GM21737 (cell line): Measurements from ENCODE around the gene ANGEL2.
"Not testable (repeated sequence)": the region's sequence is repeated elsewhere in the genome, so short reads cannot be mapped to it uniquely, and the experiment has no call there.

ENCODE experiments used
- ATAC-seq: cut with Tn5 transposase; IDR thresholded peaks from one replicate; pipeline ENCODE4 v1.9.1; 2021; ENCODE audit warnings: mild to moderate bottlenecking, moderate library complexity; ENCODE audit not compliant: unreplicated experiment

The ANGEL2 gene

DNA sequence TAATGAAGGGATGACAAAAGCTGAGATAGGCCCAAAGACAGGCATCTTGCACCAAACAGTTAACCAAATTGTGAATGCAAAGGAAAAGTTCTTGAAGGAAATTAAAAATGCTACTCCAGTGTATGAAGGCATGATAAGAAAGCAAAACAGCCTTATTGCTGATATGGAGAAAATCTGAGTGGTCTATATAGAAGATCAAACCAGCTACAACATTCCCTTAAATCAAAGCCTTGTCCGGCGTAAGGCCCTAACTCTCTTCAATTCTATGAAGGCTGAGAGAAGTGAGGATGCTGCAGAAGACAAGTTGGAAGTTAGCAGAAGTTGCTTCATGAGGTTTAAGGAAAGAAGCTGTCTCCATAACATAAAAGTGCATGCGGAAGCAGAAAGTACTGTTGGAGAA, 4.3 kb upstream of the ANGEL2 start:
- no peak for ATAC-seq

DNA sequence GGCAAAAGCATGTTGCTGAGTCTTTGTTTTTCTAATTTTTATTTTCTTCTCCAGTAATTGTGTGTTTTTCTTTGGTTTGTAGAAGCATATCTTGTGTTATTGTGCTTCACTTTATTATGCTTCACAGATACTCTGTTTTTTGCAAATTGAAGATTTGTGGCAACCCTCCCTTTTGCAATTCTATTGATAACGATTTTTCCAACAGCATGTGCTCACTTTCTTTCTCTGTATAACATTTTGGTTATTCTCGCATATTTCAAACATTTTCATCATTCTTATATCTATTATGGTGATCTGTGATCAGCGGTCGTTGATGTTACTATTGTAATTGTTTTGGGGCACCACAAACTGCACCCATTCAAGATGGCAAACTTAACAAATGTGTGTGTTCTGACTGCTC, 3.8 kb upstream of the ANGEL2 start:
- ATAC-seq = no peak

DNA sequence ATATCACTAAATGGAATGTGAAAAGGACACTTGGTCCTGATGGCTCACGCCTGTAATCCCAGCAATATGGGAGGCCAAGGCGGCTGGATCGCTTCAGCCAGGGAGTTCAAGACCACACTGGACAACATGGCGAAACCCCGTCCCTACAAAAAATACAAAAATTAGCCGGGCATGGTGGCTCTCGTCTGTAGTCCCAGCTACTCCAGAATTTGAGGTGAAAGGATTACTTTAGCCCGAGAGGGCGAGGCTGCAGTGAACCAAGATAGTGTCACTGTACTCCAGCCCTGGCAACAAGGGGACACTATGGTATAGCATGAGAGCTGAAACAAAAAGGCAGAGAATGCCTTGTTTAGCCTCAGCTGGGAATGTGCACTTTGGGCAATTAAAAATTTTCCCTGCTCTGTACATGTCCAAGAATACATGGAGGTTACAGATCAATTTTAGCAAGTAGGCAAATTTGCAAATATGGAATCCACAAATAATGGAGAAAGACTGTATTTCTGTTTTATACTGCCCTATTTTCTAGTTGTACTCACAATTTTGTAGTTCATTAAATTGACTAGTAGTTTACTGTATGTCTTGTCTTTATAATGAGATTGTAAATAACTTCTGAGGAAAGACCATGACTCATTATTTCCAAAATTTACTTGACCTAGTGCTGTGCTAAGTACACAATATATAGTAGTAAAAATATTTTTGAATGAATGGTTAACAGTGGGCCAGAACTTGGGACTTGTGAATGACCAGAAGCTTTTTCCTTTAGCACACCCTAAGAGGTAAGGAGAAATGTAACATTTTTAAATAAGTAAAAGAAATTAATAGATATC, 2.0 kb upstream of the ANGEL2 start:
- no peak for ATAC-seq

DNA sequence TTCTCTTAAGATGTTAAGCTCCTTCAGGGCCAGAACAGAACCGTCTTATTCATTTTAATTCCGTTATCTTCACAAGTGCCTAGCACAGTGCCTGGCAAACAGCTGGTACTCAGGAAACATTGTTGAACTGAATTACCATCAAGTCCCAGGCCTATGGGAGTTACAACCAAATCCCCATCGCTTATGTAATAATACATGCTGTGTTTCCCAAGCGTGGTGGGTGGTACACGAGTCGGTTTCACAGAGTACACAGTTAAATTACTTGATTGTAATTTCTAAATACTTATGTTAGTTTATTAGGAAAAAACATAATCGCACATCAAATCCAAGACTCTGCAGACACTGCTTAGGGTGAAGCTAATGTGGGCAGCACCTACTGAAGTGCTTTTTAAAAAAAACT, 1.0 kb downstream of the ANGEL2 start:
- ATAC-seq = no peak

DNA sequence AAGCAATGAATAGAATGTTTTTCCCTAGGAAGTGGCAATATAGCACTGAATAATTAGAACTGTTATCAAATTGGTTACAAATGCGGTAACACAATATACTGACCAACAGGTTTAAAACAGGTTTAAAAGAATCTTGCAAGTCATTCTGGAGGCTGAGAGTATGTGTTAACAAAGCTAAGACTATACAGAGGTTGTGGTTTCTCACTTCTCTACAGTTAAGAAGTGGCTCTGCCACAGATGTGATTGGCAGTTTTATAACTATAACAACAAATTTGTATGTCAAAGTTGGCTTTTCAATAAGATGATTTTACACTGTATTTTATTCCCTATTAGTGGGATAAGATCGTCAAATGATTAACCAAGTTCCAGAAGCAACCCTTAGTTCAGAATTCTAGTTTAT, 7.1 kb downstream of the ANGEL2 start:
- no peak for ATAC-seq

DNA sequence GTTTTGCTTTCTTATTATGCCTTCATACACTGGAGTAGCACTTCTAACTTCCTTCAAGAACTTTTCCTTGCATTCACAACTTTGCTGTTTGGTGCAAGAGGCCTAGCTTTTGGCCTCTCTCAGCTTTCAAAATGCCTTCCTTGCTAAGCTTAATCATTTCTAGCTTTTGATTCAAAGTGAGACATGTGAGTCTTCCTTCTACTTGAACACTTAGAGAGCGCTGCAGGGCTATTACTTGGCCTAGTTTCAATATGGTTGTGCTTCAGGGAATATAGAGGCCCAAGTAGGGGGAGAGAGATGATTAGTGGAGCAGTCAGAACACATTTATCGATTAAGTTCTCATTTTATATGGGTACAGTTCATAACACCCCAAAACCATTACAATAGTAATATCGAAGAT, 12.4 kb downstream of the ANGEL2 start:
- peak; percentile 59 for ATAC-seq

DNA sequence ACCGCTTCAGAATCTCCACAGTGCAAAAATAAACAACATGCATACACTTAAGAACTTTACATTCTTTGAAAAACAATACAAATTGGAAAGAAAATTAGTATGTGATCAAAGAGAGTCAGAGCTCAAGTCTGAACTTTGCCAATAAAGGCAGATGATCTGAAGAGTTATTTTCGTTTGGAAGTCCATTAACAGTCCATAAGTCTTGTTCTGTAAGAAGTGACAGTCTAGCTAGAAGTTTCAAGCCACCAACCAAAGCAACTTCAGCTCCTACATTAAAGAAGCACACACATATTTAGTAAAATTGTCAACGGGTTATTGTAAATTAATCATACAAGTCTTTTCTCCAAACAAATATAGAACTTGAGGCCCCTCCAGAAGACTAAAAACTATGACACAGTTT, 20.7 kb downstream of the ANGEL2 start:
- ATAC-seq = no peak

DNA sequence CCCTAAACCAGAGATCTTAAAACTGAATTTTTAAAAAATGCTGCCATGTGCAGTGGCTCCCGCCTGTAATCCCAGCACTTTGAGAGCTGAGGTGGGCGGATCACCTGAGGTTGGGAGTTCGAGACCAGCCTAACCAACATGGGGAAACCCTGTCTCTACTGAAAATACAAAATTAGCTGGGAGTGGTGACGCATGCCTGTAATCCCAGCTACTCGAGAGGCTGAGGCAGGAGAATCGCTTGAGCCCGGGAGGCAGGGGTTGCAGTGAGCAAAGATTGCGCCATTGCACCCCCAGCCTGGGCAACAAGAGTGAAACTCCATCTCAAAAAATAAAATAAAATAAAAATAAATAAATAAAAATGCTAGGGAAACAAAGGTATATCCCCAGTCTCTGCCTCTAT, 21.7 kb downstream of the ANGEL2 start:
- ATAC-seq = not testable (repeated sequence)

DNA sequence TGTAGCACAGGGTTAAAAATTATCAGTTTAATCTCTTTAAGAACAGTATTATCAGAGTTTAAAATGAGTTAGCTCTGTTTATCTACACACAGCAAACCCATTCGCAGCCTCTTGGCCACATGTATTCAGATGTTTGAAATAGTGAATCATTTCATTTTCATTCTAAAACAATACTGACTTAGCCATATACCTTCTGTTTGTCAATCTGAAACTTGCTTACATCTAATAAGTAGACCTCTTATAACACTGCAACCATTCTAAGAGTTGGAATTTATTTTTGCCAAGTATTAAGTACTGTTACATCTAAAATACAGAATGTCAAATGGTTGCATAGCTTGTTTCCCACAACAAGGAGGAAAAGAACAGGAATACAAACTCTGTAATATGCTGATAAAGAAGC, 25.4 kb downstream of the ANGEL2 start:
- no peak for ATAC-seq

DNA sequence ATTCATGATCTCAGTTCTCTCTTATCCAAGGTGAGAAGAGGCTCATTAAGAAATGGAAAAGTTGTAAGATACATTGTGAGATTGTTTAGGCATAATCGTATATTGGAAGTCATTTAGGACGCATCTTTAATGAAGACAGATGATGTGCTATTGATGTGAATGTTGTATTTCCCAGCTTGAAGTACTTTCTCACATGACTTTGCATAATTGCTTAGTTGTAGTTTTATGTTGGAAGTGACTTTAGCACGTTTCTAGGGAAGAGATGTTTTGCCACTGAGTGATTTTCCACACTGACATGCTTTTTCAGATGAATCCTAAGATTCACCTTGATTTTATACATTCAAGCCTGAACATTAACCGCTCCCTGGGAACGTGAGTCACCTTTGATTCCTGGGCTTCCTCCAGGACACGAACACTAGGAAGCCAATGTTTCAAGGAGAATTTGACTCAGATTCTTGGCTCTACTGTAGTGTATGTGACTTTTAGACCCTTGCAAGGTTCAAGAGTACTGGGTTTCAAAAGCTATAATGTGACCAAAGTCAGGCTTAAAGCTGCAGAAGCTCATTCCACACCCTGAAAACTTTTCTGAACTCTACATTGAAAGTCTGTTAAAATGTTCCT, 27.9 kb downstream of the ANGEL2 start:
- ATAC-seq = no peak

DNA sequence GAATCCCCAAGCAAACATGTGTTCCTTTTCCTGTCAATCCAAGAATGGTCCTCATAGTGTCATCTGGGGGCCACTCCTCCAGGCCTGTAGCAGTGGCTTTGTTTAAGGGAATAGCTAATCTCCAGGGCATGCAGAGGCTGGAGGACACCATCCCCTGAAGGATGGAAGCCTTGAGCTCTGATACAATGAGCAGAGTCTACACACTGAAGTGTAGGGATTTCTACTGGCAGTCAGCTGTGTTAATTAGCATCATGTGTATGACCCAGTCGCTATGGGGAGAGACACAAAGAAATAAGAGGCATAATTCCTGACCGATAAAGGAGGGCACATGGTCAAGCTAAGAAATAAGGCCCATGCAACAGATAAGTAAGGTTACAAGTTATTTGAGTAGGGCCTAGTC, 29.1 kb downstream of the ANGEL2 start:
- ATAC-seq = no peak

DNA sequence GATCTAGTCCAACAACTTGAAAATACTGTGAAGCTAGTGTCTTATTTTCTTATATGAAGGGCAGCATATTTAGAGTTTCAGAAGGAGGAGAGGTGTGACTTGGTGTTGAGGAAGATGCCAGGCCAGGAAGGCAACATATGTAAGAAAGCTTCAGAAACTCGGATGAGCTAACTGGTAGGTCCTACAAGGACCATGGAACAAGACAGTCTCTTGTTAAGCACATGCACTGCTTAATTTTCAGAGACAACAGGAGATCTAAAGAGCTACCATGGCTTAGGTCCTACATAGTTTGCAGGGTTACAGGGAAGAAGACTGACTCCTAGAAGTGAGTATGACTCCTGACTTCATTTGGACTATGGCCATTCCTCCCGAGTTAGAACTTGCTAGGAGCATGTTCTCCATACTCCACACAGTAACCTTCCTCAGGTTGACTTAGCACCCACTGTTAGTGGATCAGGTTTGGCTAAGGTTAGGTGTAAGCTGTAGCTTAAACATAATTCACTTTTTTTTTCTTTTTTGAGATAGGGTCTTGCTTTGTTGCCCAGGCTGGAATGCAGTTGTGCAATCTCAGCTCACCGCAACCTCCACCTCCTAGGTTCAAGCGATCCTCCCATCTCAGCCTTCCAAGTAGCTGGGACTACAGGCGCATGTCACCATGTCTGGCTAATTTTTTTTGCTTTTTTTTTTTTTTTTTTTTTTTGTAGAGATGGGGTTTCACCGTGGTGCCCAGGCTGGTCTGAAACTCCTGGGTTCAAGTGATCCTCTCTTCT, 31.0 kb downstream of the ANGEL2 start:
- no peak for ATAC-seq

DNA sequence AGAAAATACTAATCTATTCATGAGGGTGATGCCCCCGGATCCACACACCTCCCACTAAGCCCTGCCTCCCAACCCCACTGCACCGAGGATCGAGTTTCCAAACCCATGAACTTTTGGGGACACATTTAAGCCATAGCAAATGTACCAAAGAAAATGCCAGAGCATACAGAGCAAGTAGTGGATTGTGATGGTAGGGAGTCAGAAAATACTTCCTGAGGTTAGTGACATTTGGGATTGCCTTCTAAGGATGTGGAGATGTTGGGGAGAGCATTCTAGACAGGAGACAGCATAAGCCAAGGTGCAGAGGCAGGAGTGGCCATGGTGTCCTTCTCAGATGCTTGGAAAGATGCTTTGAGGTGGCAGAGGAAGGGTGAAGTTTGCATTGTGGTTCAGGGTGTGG, 32.2 kb downstream of the ANGEL2 start:
- ATAC-seq = no peak

DNA sequence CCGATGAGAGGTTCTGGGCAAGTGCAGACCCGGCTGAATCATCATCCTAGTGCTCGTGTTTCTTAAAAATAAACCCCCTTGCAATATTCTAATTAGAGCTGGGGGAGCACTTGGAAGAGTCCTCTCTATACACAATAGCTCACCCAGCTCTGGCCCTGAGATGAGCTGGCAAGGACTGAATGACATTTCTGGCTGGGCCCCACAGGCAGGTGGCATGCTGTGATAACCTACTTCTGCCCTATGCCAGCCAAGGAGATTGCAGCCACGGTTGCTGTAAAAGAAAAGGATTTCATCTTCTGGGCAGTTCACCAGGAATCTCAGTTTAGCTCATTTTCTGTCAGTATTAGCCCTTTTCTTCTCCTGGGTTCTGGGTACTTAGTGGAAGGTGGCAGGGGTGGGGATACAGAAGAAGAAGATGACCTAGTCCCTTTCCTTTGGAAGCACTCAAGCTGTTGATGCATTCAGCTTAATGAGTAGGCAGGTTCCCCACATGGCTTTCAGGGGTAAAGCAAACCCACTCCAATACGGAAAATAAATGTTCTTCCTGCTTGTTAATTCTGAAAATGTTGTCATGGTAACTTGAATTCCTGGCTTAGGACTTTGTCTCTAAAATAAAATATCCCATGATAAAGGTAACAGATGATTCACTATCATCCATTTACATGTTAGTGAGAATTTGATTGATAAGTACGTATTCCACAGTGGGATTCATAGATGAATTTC, 33.1 kb downstream of the ANGEL2 start:
- ATAC-seq = no peak

DNA sequence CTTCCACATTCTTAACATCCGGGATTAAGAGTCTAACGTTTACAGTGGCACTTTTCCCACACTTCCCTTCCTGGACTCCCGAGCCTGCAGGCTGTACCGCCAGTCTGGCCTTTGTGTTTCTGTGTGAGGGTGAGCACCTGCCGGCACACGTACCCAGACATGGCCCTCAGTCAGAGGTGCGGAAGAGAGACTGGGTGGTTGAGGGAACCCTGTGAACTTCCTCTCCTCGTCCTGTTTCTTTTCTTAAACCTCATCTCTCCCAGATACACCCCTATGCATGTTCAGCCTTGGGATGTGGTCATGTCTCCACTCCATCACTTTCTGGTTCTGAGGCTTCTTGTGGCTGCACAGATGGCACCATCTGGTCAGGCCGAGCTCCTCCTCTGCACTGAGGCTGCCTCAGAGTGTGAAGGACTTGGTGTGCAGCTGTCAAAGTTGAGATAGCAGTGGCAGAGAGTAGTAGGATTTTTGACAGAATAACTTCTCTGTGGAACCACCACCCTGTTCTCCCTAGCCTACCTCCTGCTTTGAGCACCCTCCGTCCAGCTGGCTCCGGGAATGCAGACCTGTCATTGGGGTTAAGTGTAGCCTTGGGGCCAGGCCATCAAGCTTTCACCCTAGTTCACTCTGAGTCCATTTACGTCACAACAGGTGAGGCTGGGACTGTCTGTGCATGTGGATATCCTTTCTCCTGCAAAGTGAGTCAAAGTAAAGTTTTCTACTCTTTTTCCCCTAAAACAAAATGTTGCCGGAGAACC, 33.9 kb downstream of the ANGEL2 start:
- ATAC-seq = peak; percentile 63

DNA sequence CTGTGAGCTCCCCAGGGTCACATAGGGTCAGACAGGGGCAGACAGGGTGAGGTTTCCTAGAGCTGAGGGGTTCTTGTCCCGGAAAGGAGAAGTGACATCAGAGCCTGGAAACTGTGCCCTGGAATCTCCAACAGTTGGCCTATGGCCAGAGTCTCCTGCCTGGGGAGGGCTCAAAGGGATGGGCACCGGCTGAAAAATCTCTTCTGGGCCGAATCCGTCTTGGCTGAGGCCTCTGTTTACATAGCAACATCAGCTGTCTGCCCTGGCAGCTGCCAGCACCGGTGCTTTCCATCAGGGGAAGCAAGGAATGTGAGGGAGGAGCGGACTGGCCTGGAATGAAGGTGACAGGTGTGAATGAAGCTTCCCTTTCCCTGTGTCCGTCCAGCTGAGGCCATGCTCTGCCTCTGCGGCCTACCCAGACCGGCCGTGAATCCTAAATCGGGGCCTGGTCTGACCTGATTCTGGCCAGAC, 34.6 kb downstream of the ANGEL2 start:
- no peak for ATAC-seq

DNA sequence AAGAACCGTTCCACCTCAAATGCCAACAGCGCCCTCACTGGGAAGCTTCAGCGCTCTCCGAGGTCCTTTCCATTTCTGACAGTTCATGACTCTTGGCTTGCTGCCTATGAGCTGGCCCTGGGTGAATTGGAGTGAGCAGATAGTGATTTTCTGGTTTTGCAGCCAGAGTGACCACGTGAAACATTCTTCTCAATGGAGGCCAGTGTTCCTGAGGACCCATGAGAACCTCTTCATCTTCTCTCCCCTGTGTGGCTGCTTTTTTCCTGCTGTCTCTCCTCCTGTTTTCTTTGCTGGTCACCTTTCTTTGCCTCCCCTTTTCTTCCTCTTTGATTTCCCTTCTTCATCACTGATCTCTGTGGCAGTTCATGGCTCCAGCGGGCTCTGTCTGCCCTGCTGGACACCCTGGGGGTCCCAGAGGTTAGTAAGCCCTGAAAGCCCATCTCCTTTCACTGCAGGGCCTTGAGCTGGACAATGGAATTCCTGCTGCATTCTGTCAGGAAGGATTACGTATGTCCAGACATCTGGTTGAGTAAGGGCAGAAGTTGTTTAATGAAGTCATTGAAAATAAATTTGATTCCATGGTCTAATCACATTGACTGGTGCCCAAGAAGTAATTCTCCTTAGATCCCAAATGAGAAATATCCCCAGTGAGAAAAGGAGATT, 35.4 kb downstream of the ANGEL2 start:
- ATAC-seq = no peak

DNA sequence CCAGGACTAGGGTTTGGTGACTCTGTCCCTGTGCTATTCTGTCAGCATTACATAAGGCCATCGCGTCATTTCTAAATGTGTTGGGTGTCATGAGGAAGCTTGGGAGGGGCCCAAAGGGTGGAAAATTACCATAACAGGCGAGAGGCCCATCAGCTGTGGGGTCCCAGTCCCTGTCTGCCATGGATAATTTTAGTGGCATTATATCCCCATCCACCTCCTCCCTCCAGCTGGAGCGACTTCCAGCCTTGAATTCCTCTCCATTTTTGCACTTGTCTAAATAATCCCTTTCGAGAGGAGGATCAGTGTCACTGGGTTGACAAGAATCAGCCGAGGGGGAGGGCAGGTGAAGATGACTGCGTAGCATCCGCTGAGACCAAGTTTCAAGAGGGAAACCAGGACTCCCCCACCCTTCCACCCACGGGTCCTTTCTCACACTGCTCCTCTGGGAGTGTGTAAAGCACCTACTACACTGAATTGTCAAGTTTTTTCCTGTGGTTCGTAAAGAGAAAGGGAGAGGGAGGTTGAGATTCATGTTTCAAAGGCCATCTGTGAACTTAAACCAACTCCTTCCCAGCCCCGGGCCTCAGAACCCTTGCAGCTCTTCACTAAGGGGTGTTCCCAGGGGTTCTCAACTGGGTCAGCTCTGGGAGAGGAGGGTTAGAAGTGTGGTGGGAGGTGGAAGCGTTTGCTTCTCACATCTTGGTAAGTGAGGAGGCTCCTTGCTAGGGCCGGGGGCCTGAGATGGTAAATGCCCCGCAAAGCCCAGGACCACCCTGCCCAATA, 36.1 kb downstream of the ANGEL2 start:
- ATAC-seq = peak; percentile 46
